ENCODE data around the gene CASR.

CASR gene

DNA sequence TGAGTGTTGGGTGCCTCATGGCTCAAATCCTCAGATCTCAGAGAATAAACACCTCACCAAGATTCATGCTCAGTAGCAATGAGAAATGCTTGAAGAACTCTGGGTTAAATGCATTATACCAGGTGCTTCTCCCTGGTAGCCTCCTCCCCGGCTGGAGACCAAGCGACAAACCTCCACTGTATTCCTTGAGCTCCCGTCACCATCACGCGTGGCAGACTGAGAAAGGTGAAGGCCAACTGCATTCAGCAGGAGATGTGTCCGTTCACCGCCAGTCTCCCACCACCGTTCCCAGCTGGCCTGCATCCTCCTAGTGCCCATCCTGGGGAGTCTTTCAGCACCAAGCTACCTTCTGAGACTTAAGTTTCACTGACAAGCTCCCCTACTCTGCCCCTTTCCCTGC lies 149.1 kb downstream of the CASR start:
- WGBS (ENCODE audit: extremely low coverage, insufficient coverage, insufficient read length) = no CpG with 5 or more reads among the region's 8 CpGs

More for the DNA sequence above, 149.1 kb downstream of the CASR start:
- Histone ChIP-seq H3K4me2 (ENCODE audit: low read length) (no peak overlapping the region), H2BK12ac (ENCODE audit: low read length) (no peak overlapping the region), H4K91ac (ENCODE audit: low read depth, low read length) (no peak overlapping the region), H4K8ac (ENCODE audit: low read depth, low read length) (no peak overlapping the region), H3K27me3 (ENCODE audit: insufficient read depth, low read length) (peaks cover 2% of the 10 kb centered on the region), H3K4ac (ENCODE audit: low read depth, low read length) (no peak overlapping the region), H3K36me3 (ENCODE audit: control insufficient read depth in 1 of 2, insufficient read depth in 2 of 2, low read length in 2 of 2) (no peaks in the 10 kb centered on the region), H3K79me2 (ENCODE audit: control insufficient read depth, insufficient read depth, low read length, poor library complexity) (no peaks in the 10 kb centered on the region), H2AFZ (ENCODE audit: insufficient read depth, low read length, poor library complexity) (no peak overlapping the region), H4K12ac (ENCODE audit: low read depth, low read length) (no peak overlapping the region), H2BK120ac (ENCODE audit: insufficient read depth, low read length, poor library complexity) (no peak overlapping the region), H3K4me1 (ENCODE audit: control insufficient read depth in 1 of 2, insufficient read depth in 2 of 2, low read length in 2 of 2) (no peaks in the 10 kb centered on the region), H3K79me1 (ENCODE audit: low read length) (no peaks in the 10 kb centered on the region), H3K23ac (ENCODE audit: low read length) (no peak overlapping the region), H3K14ac (ENCODE audit: low read length) (no peak overlapping the region), H2BK5ac (ENCODE audit: low read depth, low read length, poor library complexity) (no peak overlapping the region), H3K18ac (ENCODE audit: low read length) (no peak overlapping the region), H3K4me3 (ENCODE audit: low read depth, low read length) (no peak overlapping the region), H3K9ac (ENCODE audit: low read length) (no peak overlapping the region), H2AK5ac (ENCODE audit: low read length) (no peak overlapping the region), H3K27ac (ENCODE audit: low read depth, low read length) (no peak overlapping the region), H3K9me3 (ENCODE audit: insufficient read depth, low read depth, low read length) (no peaks in the 10 kb centered on the region)
- no peak for DNase-seq

All from trophoblast cell (in vitro differentiated cells and primary cell).